Lung (tissue), 12 donors: ENCODE measurements around the gene TNFAIP8. TPM values are rescaled to one million over a fixed set of nuclear protein-coding genes. Genes with fewer than 3 reads are reported as not detected.
A peak's percentile ranks its signal among the peaks of the same experiment; 100 is the strongest.

Experiments used
- ATAC-seq: fragments of 200-7000 bp; cut with Tn5 transposase; one replicate; pipeline ENCODE4 v1.9.1; 2020; ENCODE audit warnings: moderate number of reproducible peaks; ENCODE audit not compliant: insufficient read depth, low FRiP score
- DNase-seq, 3 donors: peaks; one replicate each; pipeline ENCODE4 v3.0.0-alpha.2; 2013 to 2017
- H3K27ac ChIP-seq, 2 donors: one replicate each; pipeline ENCODE4 v1.5.1; 2013; ENCODE audit warnings: mild to moderate bottlenecking in 2 of 2, moderate library complexity in 2 of 2, control low read depth in 1 of 2, inconsistent platforms in 1 of 2, low read depth in 1 of 2, low read length in 1 of 2
- H3K27me3 ChIP-seq, 3 donors: one replicate each; pipeline ENCODE4 v1.5.1; 2013; ENCODE audit warnings: low read length in 2 of 3; ENCODE audit not compliant: control insufficient read depth in 3 of 3, insufficient read depth in 3 of 3
- H3K36me3 ChIP-seq, 4 donors: one replicate each; pipeline ENCODE4 v1.5.1; 2013; ENCODE audit warnings: low read length in 4 of 4, mild to moderate bottlenecking in 1 of 4, moderate library complexity in 1 of 4; ENCODE audit not compliant: control insufficient read depth in 4 of 4, insufficient read depth in 4 of 4
- H3K4me1 ChIP-seq, 5 donors: one replicate each; pipeline ENCODE4 v1.5.1; 2013; ENCODE audit warnings: low read length in 5 of 5, mild to moderate bottlenecking in 2 of 5, moderate library complexity in 1 of 5; ENCODE audit not compliant: control insufficient read depth in 5 of 5, insufficient read depth in 5 of 5
- H3K4me3 ChIP-seq: one replicate; pipeline ENCODE4 v1.5.1; 2013; ENCODE audit warnings: mild to moderate bottlenecking, control low read depth, moderate library complexity
- H3K9ac ChIP-seq, 2 donors: one replicate each; pipeline ENCODE4 v1.5.1; 2013; ENCODE audit warnings: low read length in 2 of 2, control low read depth in 1 of 2; ENCODE audit not compliant: insufficient read depth in 1 of 2
- H3K9me3 ChIP-seq, 4 donors: one replicate each; pipeline ENCODE4 v1.5.1; 2013; ENCODE audit warnings: low read length in 3 of 4, mild to moderate bottlenecking in 1 of 4, moderate library complexity in 1 of 4; ENCODE audit not compliant: control insufficient read depth in 4 of 4, insufficient read depth in 3 of 4
- WGBS, 2 donors: extraction: QIAGEN DNeasy Blood & Tissue Kit; methylation state at CpG; one replicate each; pipeline ENCODE4 v1.1.7; 2013; 5-methylcytosine and 5-hydroxymethylcytosine counted together
- polyA plus RNA-seq, 2 donors: library from polyadenylated mRNA; stranded (reverse); fragments of 200-250 nt; gene quantifications; one replicate each; pipeline ENCODE4 v1.2.1, GENCODE V29; 2013
- total RNA-seq, 2 donors: library from RNA; depleted of rRNA in 1 of 2; stranded (reverse); fragments of >200 nt in 1 of 2; gene quantifications; one replicate each; pipeline ENCODE4 v1.2.1, GENCODE V29; 2014 to 2021
- TF ChIP-seq, protein P1 (sequence below): IDR thresholded peaks from 2 replicates; pipeline ENCODE4 v1.5.1; 2012; ENCODE audit warnings: mild to moderate bottlenecking; ENCODE audit errors: control extremely low read depth, extremely low read depth
- donor health status: control.
- donor health status: control.
- donor health status: Bipolar disorder and iron deficiency.
- donor health status: healthy.
- donor health status: DM: yes; HTN: yes; CAD: no.

TNFAIP8 gene
- total and polyA plus RNA-seq, 4 donors = 11.5 to 58.9 (median 35.6) TPM

DNA sequence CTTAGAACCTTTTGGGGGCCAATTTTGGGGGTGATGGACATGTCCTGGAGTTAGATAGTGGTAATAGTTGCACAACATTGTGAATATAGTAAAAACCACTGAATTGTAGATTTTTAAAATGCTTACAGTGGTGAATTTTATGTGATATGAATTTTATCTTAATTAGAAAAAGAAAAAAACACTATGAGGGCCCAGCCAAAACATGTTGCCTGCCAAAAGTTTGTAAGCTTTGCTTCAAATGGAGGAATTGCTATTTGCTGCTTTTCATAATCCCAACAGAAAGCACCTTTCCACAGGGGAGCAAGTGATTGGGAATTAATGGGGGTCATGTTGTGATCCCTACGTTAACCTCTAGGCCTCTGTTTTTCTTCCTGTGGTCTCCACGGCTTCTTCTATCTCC lies 19.1 kb downstream of the TNFAIP8 start:
- Histone ChIP-seq H3K4me1 (peaks cover 0 to 19% (median 3%) of the 10 kb centered on the region in 5 donors), H3K9ac (no peak overlapping the region), H3K27me3 (no peaks in the 10 kb centered on the region), H3K4me3 (no peak overlapping the region), H3K36me3 (no peaks in the 10 kb centered on the region), H3K27ac (no peak overlapping the region), H3K9me3 (no peaks in the 10 kb centered on the region)
- ATAC-seq (no peak), DNase-seq (peak in 2 of 3 donors; percentile 53 to 67)
- TF ChIP-seq, protein P1, sequence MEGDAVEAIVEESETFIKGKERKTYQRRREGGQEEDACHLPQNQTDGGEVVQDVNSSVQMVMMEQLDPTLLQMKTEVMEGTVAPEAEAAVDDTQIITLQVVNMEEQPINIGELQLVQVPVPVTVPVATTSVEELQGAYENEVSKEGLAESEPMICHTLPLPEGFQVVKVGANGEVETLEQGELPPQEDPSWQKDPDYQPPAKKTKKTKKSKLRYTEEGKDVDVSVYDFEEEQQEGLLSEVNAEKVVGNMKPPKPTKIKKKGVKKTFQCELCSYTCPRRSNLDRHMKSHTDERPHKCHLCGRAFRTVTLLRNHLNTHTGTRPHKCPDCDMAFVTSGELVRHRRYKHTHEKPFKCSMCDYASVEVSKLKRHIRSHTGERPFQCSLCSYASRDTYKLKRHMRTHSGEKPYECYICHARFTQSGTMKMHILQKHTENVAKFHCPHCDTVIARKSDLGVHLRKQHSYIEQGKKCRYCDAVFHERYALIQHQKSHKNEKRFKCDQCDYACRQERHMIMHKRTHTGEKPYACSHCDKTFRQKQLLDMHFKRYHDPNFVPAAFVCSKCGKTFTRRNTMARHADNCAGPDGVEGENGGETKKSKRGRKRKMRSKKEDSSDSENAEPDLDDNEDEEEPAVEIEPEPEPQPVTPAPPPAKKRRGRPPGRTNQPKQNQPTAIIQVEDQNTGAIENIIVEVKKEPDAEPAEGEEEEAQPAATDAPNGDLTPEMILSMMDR = no peak
- 85 to 90% methylated on average over 2 of the region's 2 CpGs for WGBS, 2 donors

DNA sequence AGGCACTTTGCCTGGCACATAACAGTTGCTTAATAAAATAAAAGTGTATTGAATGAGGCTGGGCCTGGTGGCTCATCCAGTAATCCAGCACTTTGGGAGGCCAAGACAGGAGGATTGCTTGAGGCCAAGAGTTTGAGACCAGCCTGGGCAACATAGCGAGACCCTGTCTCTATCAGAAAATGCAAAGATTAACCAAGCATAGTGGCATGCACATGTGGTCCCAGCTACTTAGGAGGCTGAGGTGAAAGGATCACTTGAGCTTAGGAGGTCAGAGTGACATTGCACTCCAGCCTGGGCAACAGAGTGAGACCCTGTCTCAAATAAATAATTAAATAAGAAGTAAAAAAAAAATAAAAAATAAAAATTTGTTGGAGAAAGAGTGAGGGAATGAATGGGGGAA lies 21.2 kb downstream of the TNFAIP8 start:
- Histone ChIP-seq H3K9me3 (no peaks in the 10 kb centered on the region), H3K36me3 (no peaks in the 10 kb centered on the region), H3K4me1 (peaks cover 0 to 16% (median 5%) of the 10 kb centered on the region in 5 donors), H3K9ac (no peak overlapping the region), H3K27ac (no peak overlapping the region), H3K4me3 (no peak overlapping the region), H3K27me3 (no peaks in the 10 kb centered on the region)
- DNase-seq = no peak
- ATAC-seq = no peak
- TF ChIP-seq, protein P1 = no peak
- WGBS, 2 donors = 91 to 100% methylated on average over 1 of the region's 1 CpG

DNA sequence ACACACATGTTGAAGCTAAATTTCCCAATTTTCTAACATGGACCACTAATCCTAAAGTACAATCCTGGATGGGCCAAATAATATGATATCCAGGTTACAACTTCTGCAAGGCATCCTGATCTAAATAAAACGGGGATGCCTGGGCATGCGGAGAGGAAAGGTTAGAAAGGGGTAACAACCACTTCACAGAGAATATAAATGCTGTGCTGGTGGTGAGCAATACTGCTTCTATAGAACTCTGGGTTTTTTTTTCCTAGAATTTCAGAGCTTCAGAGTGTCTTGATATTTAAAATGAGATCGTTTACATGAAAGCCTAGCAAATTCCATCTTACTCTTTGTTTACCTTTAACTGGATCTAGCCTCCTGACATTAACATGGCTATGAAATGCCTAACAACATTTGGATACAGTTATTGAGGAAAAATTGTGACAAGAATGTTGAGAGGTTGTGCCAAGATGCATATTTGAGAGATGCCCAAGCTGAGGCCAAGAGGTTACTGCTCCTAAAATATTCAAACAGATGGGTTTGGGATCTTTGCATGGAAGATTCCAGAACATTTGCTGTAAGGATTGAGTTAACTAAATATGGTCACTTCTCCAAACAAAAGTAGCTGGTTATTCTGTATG lies 22.4 kb downstream of the TNFAIP8 start:
- DNase-seq (peak in 1 of 3 donors; percentile 19), ATAC-seq (no peak)
- Histone ChIP-seq H3K9me3 (no peaks in the 10 kb centered on the region), H3K4me1 (peaks cover 0 to 16% (median 5%) of the 10 kb centered on the region in 5 donors), H3K4me3 (no peak overlapping the region), H3K27ac (no peak overlapping the region), H3K27me3 (no peaks in the 10 kb centered on the region), H3K9ac (no peak overlapping the region), H3K36me3 (no peaks in the 10 kb centered on the region)
- TF ChIP-seq, protein P1 = no peak
- 72 to 83% methylated on average over 3 of the region's 3 CpGs for WGBS, 2 donors

DNA sequence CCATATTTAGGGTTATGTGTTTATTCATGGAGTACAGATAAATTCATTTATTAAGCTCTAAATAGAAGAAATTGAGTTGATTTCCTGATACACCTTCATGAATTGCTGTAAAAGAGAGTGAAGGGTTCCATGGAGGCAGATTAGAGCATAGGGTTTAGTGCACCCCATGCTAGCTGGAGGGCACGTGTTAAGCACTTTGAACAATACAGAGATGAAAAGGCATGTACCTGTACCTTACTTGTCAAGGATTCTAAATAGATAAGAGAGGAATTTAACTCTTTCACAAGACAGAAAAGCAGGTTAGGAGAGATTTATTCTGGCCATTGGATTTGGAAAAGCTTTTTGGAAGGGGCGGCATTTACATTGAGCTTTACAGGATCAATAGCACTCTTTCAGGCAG lies 23.3 kb downstream of the TNFAIP8 start:
- ATAC-seq = no peak
- Histone ChIP-seq H3K9ac (no peak overlapping the region), H3K27me3 (no peaks in the 10 kb centered on the region), H3K4me1 (peaks cover 0 to 16% (median 5%) of the 10 kb centered on the region in 5 donors), H3K27ac (no peak overlapping the region), H3K4me3 (no peak overlapping the region), H3K36me3 (no peaks in the 10 kb centered on the region), H3K9me3 (no peaks in the 10 kb centered on the region)
- TF ChIP-seq, protein P1 = no peak
- DNase-seq = peak in 1 of 3 donors; percentile 3
- WGBS, 2 donors = 78 to 97% methylated on average over 2 of the region's 2 CpGs
